Mucosa of descending colon (tissue), 3 donors: ENCODE results near the gene UBE2J2. TPM values are rescaled to one million over a fixed set of nuclear protein-coding genes. Genes with fewer than 3 reads are reported as not detected.

Experiments used
- ATAC-seq: fragments of 200-7000 bp; cut with Tn5 transposase; one replicate; pipeline ENCODE4 v1.9.1; 2020; ENCODE audit warnings: mild to moderate bottlenecking, moderate library complexity
- DNase-seq, 3 donors: peaks; one replicate each; pipeline ENCODE4 v3.0.0-alpha.2; 2020
- H3K36me3 ChIP-seq: fragments of 200-600 bp; one replicate; pipeline ENCODE4 v1.8.0; 2021; ENCODE audit warnings: low read depth, mild to moderate bottlenecking
- H3K4me1 ChIP-seq: fragments of 200-600 bp; one replicate; pipeline ENCODE4 v1.8.0; 2021; ENCODE audit warnings: low read depth, mild to moderate bottlenecking
- H3K4me3 ChIP-seq: fragments of 200-600 bp; one replicate; pipeline ENCODE4 v1.8.0; 2021; ENCODE audit warnings: mild to moderate bottlenecking
- H3K9me3 ChIP-seq: fragments of 200-600 bp; one replicate; pipeline ENCODE4 v1.8.0; 2021; ENCODE audit warnings: mild to moderate bottlenecking
- intact Hi-C, 2 donors: fragments of 100-400 bp; cut with DNase I in 1 of 2; cut with micrococcal nuclease in 1 of 2; formaldehyde crosslinking; loops; one replicate each; pipeline versions ENCODE4 v1.11.0 to v1.11.1; 2022; cut with DNase I, micrococcal nuclease
- total RNA-seq, 3 donors: library from RNA; stranded (reverse); fragmentation: NEBNext Ultra II Directional in 2 of 3; extraction: Animal tissue kit (Norgen Biotek cat#: 25700) in 2 of 3; gene quantifications; one replicate each; pipeline versions ENCODE4 v1.2.1 to v1.2.4, GENCODE V29; 2021 to 2023
- TF ChIP-seq, protein P1 (sequence below): fragments of 200-600 bp; IDR thresholded peaks from one replicate; pipeline ENCODE4 v1.8.0; 2022; ENCODE audit warnings: antibody characterized with exemption, mild to moderate bottlenecking
- donor health status: DM: no; HTN: no; CAD: no; lungs with moderate emphysema.
- donor health status: DM: no; HTN: no; CAD: no.
- donor health status: DM: no; HTN: yes; CAD: no.

UBE2J2 gene
- total RNA-seq, 3 donors from 2014 or later: 49.8 to 65.8 (median 61.1) TPM

DNA sequence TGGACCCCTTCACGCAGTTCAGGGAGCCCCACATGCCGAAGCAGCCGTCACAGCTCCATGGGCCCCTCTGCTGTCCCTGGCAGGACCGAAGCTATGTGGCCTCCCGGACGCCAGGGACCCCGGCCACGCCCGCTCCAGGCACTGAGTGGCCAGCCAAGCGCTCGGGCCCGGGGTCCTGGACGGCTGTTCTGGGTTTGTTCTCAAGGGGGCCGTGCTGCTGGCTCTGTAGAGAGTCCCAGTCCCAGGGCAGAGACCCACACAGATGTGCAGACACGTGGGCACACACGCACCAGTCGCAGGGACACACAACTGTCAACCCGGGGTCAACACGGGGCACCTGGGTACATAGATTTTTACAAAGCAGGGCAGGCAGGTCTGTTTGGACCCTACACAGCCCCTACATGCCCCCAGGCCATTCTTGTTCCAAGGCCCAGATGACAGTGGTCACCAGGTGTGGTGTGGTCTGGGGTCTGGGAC is 34.9 kb downstream of the UBE2J2 start:
- no peak for ATAC-seq

DNA sequence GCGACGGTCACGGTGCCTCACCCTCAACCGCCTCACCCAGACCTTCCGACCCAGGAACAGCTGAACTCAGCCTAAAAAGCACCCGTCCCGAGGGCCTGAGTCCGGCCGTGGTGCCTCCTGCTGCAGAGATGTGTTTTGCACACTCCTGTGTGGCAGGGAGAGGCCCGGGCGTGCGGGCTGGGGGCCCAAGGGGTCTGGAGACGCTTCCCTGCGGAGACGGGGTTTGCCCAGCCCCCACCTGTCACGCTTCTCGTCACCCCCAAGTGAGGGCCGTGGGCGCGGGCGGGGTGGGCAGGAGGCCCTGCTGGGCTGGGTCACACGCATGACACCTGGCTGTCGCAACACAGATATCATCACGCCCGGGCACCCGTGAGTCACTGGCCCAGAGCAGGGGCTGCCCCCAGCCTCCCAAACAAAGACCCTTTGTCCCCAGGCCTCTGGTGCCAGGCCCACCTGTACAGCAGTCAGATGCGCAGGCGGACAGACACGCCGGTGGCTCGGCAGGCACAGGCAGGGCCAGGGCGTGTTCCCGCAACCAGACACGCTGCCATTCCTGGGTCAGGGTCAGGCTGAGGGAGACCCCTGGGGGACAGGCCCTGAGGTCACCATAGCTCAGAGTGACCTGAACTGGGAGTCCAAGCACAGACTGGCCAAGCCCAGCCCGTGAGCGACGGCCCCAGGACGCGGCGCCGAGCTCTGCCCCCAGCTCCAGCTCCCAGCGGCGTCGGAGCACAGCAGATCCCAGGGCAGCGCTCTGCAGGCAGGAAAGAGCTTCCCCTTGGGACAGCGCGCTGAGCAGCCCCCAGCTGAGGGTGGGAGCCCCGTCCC is 35.6 kb downstream of the UBE2J2 start:
- intact Hi-C loops: no loop called here
- ATAC-seq (peak; percentile 31), DNase-seq (no peak)
- TF ChIP-seq, protein P1, sequence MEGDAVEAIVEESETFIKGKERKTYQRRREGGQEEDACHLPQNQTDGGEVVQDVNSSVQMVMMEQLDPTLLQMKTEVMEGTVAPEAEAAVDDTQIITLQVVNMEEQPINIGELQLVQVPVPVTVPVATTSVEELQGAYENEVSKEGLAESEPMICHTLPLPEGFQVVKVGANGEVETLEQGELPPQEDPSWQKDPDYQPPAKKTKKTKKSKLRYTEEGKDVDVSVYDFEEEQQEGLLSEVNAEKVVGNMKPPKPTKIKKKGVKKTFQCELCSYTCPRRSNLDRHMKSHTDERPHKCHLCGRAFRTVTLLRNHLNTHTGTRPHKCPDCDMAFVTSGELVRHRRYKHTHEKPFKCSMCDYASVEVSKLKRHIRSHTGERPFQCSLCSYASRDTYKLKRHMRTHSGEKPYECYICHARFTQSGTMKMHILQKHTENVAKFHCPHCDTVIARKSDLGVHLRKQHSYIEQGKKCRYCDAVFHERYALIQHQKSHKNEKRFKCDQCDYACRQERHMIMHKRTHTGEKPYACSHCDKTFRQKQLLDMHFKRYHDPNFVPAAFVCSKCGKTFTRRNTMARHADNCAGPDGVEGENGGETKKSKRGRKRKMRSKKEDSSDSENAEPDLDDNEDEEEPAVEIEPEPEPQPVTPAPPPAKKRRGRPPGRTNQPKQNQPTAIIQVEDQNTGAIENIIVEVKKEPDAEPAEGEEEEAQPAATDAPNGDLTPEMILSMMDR: no peak
- Histone ChIP-seq H3K4me1 (peaks cover 21% of the 10 kb centered on the region), H3K36me3 (no peaks in the 10 kb centered on the region), H3K9me3 (no peaks in the 10 kb centered on the region), H3K4me3 (no peak overlapping the region)

More for the DNA sequence above, 34.9 kb downstream of the UBE2J2 start:
- TF ChIP-seq, protein P1: no peak
- intact Hi-C loops: no loop called here
- Histone ChIP-seq H3K36me3 (no peaks in the 10 kb centered on the region), H3K9me3 (no peaks in the 10 kb centered on the region), H3K4me1 (peaks cover 19% of the 10 kb centered on the region), H3K4me3 (no peak overlapping the region)
- no peak for DNase-seq

DNA sequence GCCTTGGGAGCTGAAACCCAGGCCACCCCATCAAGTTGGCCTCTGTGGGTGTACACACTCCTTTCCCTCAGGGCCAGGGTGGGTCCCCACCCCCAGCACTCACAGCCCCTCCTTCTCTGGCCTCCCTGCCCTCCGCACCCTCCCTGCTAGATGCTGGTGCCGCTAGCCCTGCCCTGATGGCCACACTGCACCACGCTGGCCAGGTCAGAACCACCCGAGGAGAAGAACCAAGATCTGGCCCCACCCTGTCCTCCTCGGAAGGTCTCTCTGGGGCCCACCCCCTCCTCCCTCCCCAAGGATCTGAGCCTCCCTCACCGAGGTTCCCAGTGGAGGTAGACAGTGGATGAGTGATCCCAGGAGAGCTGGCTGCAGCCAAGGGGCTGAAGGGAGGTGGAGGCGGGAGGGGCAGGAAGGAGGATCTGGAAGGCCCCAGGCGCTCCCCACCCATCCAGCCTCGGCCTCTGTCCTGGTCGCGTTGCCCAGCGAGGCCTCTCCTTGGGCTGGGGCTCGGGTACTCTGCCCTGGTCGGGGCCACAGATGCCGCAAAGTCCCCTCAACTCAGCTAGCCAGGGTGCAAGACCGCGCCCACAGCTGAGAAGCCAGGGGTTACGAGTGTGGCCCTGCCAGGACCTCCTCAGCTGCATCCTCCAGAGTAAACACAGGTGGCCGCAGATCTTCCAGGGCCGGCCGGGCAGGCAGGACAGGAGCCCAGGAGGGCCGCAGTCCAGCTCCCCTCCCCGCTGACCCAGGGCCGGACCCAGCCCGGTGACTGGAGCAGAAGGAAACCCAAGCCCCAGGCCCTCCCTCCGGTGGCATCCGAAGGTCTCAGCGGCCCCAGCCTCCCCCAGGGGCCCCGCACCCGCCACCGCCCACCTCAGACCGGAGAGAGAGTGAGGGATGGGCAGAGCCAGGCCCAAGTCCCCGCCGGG is 36.4 kb downstream of the UBE2J2 start:
- peaks cover 26% of the 10 kb centered on the region for H3K4me1 ChIP-seq
- DNase-seq (no peak), ATAC-seq (peak; percentile 10)
- no peaks in the 10 kb centered on the region for H3K9me3 ChIP-seq
- intact Hi-C loops: no loop called here
- TF ChIP-seq, protein P1: no peak
- no peaks in the 10 kb centered on the region for H3K36me3 ChIP-seq
- H3K4me3 ChIP-seq: no peak overlapping the region

DNA sequence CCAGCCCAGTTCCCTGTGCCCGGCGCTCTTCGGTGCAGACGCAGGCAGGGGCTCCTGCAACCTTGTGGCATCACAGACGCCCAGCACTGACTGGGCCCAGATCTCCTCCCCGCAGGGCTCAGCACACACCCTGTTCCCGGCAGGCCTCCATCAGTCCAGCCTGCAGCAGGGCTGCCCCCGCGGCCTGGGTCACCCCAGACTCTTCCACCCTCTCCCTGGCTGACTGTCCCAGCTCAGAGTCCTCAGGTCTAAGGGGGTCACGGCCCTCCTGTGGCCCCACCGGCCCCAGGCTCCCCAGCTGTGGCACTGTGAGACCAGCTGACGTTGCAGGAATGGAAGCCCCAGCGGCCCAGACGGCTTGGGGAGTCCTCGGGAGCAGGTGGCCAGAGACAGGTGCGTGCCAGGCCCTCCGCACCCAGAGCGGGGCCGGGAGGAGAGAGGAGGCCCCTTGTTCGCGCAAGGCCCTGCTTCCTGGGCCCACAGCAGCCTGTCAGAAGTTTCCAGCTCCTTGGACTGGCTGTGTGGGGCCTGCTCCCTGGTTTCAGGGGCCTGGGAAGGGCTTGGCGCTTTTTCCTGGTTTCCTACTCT is 37.4 kb downstream of the UBE2J2 start:
- Histone ChIP-seq H3K36me3 (no peaks in the 10 kb centered on the region), H3K4me3 (no peak overlapping the region), H3K4me1 (peaks cover 26% of the 10 kb centered on the region), H3K9me3 (no peaks in the 10 kb centered on the region)
- DNase-seq (no peak), ATAC-seq (no peak)
- intact Hi-C loops: no loop called here
- TF ChIP-seq, protein P1: no peak

DNA sequence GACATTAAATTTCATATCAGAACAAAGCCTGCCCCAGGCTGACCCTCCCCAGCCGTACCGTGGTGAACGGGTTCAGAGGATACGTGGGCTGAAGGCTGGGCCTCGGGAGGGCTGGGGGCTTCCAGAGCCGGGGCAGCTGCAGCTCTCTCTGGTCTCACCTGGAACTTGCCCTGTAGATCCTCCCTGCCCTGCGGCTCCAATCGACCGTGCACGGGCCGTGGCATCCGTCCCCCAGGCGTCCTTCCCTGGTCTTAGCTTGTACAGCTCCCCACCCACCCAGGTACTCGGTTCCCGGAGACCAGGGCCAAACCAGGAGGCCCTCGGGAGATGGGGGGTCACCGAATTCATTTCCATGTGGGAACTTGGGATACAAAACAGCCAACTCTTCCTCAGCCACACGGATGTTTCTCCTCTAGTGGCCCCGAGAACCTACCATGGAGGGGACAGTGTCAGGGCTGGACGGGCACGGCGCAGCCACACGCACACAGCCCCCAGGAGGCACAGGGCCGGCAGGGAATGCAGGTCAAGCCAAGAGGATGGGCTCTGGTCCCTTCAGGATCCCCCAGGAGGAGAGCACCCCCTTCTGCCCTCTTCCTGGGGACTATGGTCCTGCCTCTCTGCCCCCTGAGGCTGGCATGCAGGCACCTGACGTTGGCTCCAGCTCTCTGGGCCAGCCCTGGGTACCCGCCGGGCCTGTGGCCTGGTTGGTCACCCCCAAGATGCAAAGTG is 38.5 kb downstream of the UBE2J2 start:
- intact Hi-C loops: no loop called here
- Histone ChIP-seq H3K9me3 (no peaks in the 10 kb centered on the region), H3K36me3 (no peaks in the 10 kb centered on the region), H3K4me3 (no peak overlapping the region), H3K4me1 (peaks cover 33% of the 10 kb centered on the region)
- DNase-seq (no peak), ATAC-seq (no peak)
- TF ChIP-seq, protein P1: no peak
